ENCODE data around the gene RALGPS1.
"Not testable (repeated sequence)": the region's sequence is repeated elsewhere in the genome, so short reads cannot be mapped to it uniquely, and the experiment has no call there.

The RALGPS1 gene

DNA sequence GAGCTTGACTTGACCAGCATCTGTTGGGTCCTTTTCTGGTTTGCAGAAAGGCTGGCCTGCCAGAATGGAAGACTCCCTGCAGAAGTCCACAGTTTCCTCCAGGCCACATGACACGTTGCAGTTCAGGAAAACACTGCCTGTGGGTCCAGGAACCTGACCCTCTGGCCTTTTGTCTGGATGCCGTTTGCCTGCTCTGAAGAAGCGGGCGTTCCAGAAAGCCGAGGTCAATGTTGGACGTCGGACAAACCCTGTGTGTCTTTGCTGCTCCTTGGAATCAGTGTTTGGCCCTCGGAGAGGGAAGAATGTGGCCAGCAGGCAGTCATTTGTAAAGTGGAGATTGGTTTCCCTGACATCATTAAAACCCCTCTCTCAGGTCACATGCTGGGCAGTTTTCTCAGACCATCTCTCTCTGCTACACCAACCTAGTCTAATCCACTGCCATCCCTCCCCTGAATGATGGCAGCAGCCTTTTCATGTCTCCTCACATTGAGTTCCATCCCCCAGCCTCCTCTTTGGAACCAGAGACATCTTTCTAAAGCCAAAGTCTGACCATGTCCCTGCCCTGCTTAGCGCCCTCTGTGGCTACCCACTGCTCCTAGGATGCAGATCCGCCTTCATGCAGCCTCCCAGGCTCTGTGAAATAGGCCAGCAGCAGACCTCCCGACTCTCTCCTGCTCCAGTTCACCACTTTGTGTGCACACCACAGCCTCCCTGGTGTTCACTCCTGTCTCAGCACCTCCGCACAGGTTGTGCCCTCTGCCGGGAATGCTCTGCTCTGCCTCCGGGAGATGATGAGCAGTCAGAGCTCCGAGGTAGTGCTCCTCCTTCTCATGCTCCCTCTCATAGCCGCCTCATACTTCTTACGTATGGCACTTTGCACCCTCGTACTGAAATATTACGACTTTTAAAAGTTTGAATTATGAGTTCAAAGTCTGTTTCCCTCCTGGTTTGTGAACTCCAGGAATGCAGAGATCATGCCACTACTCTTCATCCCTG is 75.6 kb downstream of the RALGPS1 start:
- DNase-seq = no peak

DNA sequence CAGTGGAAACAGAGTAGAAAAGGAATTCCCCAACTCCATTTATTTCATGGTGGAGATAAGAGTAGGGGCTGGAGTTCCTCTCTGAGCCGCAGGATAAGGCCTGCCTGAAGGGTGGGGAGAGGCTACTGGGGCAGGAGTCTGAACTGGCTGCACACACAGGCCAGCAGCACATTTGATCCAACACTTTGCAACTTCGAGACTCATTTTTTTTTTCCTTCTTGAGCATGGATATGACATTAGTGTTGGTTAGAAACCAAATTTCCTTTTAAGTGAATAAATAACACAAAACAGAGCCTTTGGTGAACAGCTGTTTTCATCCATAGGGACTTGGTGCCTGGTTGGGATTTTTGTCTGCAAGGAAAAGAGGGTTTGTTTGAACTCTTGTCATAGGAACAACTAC is 76.6 kb downstream of the RALGPS1 start:
- DNase-seq = no peak

DNA sequence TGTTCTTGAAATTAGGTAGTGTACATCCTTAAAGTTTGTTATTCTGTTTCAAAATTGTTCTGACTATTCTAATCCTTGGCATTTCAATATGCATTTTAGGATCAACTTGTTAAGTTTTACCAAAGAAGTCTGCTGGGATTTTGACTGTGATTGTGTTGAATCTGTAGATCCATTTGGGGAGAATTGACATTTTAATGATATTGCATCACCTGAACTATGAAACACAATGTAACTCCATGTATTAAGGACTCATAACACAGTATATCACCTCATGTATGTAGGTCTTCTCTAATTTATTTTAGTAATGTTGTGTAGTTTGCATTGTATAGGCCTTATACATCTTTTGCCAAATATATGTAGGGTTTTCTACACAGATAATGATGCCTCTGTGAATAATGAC is 77.8 kb downstream of the RALGPS1 start:
- DNase-seq = no peak

DNA sequence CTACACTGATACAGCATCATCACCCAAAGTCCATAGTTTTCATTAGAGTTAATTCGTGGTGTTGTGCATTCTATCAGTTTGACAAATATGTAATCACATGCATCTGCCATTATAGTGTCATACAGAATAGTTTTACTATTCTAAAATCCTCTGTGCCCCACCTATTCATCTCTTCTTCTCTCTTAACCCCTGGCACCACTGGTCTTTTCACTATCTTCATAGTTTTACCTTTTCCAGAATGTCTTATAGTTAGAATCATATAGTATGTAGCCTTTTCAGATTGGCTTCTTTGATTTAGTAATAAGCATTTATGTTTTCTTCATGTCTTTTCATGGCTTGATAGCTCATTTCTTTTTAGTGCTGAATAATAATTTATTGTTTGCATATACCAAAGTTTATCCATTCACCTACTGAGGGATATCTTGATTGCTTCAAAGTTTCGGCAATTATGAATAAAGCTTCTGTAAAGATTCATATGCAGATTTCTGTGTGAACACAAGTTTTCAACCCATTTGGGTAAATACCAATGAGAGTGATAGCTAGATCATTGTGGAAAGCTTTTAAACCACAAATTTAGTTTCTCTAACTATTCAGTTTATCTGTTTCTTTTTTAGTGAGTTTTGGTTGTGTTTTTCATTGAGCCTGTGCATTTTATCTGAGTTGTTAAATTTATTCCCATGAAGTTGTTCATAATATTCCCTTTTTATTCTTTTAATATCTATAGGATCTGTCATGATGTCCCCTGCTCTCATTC is 84.9 kb downstream of the RALGPS1 start:
- DNase-seq = no peak

DNA sequence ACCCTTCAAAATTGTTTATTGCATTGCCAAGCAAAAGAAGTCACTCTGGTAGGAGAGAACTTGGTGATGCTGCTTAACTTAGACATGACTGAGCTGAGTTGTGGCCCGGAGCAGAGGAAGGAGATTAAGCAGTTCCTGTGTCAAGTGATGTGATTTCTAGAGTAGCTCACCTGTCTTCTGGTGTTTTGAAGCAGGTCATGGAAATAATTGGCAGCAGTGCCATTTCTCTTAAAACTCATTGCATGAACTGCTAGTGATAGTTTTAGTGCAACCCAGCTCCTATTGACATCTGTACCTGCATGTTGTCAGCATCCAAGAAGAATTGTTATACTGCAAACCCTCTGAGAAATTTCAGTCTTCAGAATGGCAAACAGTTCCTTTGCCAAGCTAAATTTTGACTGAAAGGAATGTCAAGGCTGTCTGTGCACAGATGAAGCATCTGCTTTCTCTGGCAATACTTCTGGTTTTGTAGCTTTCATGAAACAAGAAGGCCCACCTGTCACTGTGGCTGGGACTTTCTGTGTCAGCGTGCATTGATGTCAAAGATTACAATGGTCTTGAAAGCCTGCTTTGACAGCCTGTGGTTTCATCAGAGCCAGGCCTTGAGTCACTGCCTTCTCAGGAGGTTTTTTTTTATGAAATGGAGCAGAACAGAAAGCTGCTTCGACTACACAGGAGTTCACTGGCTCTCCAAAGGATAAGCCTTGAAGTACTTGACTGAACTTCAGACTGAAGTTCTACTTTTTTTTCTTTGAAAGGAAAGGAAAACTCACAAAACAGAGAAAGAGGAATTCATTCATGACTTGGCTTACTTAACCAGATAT is 90.6 kb downstream of the RALGPS1 start:
- DNase-seq = peak; percentile 77 to 79

DNA sequence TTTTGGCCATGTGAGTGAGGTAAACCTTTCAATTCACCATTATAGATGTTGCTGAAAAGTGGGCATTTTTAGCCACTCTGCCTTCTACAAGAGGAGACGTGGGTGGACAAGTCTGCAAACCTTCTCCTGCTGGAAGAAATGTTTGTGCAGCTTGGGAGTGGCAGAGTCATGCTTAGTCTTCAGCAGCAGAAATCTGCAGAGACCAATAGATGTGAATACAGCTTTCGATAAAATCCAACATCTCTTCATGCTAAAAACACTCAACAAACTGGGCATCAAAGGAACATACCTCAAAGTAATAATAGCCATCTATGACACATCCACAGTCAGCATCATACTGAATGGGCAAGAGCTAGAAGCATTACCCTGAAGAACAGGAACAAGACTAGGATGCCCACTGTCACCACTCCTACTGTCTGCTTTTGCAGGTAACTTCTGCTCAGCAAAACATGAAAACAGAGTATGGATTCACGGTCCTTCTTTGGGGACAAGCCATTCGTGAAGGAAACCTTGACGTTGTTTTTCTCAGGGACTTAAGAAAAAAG is 91.3 kb downstream of the RALGPS1 start:
- DNase-seq = no peak

DNA sequence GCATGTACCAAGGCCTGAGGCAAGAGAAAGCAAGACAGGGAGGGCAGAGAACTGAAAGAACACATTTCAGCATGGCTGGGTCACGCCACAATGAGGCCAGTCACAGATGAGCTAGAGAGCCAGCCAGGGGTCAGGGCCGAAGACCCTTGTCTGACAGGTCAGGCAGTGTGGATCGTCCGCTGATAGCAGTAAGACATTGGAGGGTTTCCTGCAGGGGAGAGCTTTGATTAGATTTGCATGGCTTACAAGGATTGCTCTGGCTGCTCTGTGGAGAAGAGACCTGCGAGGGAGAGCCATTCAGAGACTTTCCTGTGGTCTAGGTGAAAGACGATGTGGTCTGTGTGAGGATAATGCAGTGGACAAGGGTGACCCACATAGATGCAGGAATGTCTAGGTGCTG is 93.1 kb downstream of the RALGPS1 start:
- DNase-seq = no peak

DNA sequence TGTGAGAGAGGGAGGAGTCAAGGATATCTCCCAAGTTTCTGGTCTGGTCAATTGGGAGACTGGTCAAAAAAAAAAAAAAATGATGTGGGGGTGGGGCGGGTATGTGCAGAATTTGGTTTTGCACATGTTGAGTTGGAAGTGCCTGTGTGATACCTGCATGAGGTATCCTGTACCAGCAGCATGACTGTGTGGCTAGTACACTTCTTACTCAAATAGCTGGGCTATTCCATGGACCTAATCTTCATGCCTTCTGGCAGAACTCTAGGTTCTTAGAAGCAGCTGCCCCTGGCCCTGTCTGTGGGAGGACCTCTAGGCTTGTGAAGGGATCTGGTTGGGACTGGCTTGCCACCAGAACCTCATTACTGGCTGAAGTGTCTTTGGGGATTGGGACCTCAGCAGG is 93.5 kb downstream of the RALGPS1 start:
- no peak for DNase-seq

DNA sequence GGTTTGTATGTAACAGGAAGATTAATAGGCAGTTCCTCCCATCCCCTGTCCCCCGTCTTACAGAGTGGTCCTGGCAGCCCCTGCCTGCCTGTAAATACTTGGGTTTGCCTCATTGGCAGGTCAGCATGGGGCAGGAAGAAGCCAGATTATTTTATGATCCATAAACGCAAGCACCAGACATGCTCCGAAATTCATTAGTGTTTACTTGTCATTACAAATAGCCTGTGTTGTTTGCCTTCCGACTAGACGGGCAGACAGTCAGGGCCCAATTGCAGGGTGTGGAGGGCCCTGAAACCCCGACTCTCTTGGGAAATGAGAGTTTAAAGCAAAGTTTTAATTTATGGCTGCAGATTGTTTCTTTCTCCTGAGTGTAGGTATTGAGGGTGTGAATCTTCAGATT is 97.2 kb downstream of the RALGPS1 start:
- DNase-seq = no peak

DNA sequence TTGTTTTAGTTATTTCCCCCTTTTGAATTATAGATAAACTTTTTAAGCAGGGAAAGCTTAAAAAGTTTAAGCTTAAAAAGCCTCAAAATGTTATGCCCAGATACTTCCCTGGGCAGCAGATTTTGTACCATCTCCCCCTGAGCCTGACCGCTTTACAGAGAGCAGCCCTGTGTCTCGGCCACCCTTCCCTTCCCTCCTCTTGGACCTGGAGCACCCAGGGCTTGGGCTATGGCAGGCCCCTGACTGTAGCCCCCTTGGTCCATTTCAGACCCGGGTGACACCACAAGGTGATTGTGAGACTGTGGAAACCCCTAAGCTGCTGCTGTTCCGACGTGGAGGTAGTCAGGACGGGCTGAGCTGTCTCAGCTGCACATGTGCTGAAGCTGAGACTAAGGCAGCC is 97.7 kb downstream of the RALGPS1 start:
- no peak for DNase-seq

DNA sequence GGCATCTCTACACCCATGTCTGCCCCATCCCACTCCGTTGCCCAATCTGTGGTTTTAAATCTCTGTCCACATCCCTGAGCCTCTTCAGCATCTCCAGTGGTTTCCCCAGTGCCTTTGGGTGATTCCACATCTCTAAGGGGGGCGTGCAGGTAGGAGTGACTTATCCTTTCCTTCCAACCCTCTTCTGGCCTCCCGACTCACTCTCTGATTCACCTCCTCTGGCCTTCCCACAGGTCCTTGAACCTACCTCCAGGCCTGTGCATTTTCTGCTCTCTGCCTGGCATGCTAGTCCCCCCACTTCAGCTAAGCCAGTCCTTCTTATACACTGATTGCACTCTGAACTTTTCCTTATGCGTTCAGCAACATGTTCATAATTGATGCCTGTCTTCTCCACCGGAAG is 99.0 kb downstream of the RALGPS1 start:
- no peak for DNase-seq

DNA sequence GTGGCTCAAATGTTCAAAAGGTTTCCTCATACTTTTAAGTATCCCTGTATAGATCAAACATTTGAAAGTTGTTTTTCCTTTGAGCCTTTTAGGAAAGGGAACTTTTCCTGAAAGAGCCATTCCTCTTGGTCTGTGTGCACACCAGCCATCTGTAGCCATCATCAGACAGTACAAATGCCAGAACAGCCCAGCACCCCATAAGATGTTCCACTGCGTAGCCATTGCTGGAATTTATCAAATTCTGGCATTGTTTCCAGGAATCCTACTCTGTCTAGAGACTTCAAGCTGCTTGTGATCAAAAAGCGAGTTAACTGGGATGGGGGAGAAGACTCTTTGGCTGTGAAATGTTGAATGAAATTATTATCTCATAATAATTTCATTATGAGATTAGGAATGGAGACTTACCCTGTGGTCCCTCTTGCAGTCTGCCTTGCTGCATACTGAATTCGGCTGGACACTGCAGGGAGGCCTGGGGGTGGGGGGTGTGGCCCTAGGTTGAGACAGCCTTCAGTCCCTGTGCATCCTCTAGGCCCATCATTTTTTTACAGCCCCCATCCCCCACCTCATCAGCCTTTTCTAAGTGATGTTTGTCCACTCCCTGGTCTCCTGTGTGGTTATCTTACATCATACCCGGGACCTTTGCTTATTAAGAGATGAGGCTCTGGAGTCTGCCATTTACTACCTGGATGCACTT is 99.8 kb downstream of the RALGPS1 start:
- no peak for DNase-seq

DNA sequence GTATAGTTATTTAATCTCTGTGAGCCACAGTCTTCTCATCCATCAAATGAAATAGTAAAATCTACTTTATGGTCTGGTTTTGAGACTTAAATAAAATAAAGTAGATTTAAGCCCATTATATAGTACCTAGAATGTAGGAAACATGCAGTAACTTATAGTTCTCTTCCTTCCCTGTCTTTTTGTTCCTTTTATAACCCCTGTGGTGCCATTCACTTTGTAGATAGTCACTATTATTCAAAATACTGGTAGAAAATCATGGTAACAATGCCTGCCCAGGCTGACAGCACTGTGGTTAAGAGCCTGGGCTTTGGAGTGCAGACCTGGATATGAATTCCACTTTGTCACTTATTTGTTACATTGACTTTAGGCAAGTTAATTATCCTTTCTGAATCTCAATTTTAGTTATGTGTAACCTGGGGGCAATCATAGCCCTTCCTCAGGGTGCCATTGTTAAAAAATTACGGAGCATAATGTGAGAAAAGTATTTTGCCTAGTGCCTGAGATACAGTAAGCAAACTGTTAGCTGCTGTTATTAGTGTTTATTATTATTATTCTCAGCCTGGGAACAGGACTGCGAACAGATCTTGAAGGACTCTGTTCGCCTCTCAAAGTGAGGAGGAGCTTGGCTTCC is 100.4 kb downstream of the RALGPS1 start:
- no peak for DNase-seq

DNA sequence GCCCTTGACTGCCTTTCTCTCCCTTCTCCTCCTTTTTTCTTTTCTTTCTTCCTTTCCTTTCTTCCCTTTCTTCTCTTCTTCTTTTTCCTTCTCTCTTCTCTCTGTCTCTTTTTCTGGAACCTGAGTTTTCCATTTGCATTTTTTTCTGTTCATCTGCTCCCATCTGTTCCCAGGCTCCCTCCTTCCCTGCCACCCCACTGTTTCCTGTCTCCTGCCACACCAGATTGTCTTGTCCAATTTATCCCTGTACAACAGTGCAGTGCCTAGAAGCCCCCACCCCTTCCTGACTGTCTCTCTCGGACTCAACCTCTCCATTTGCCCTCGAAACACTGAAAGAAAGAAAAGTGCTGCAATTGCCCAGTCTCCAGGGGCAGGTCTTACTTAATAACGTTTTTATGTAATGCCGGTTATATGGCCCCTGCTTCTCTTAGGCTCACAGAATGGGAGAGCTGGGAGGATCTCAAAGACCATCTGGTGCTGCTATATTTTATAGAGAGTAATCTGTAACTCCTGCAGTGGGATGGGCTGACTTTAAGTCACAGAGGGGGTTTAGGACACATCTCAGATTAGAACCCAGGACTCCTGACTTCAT is 101.4 kb downstream of the RALGPS1 start:
- no peak for DNase-seq

DNA sequence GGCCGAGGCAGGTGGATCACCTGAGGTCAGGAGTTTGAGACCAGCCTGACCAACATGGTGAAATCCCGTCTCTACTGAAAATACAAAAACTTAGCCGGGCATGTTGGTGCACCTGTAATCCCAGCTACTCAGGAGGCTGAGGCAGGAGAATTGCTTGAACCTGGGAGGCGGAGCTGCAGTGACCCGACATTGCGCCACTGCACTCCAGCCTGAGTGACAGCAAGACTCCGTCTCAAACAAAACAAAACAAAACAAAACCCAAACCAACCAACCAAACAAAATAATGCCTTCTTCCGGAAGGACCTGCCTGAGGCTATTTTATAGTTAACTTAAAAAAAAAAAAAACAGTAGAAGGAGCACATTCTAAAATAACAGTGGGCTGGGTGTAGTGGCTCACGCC is 103.4 kb downstream of the RALGPS1 start:
- not testable (repeated sequence) for DNase-seq

DNA sequence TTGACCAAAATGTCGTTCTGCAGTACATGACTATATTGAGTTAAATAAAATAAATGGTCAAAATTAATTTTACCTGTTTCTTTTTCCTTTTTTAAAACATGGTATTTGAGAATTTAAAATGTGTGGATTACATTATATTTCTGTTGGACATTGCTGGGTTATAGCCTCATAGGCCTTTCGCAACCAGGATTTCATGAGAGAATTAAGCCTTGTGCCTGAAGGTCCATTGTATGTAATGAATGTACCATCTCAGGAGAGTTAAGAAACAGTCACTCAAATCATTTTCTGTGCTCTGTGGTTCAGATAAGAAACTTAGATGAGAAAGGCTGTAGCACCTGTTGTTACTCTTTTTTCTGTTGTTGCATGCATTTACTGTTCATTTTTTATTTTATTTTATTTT is 104.4 kb downstream of the RALGPS1 start:
- no peak for DNase-seq

DNA sequence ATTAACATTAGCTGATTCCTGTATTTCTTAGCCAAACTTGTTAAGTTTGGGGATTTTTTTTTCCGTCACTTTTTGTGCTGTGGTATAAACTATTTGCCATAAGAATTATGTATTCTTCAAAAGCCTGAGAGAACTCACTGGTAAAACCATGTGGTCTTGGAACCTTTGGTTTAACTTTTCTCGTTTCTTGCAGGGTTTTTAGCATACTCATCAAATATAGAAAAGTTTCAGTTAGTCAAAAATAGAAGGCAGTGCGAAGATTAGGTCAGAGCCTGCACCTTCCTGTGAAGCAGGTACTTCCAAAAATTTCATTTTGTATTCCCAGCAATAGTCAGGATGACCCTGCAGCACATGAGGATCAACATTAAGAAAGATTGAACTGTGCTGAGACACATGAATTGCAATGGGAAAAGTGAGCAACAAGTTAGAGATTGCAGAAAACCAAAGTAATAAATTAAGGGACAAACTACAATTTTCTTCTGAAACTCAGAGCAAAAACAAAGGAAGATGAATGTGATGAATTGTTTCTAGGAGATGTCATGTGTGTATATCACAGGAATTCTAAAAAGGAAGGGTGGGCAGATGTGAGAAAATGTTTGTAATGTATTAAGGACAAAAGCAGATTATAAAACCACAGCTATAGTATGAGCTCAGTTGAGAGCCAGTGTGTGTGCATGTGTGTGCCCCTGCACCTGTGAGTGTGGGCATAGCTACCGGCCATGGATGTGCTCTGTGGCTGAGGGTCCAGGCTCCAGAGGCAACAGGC is 105.6 kb downstream of the RALGPS1 start:
- no peak for DNase-seq

DNA sequence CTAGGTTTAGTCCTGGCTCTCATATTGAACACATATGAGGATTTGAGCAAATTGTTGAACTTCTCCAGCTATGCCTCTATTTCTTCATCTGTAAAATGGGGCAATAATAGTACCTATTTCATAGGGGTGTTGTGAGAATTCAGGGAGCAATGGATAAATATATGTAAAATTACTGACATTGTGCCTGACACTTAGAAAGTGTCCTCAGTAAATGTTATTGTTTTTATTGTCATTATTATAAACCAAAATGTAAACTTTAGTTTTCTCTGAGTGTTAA is 106.2 kb downstream of the RALGPS1 start:
- no peak for DNase-seq

DNA sequence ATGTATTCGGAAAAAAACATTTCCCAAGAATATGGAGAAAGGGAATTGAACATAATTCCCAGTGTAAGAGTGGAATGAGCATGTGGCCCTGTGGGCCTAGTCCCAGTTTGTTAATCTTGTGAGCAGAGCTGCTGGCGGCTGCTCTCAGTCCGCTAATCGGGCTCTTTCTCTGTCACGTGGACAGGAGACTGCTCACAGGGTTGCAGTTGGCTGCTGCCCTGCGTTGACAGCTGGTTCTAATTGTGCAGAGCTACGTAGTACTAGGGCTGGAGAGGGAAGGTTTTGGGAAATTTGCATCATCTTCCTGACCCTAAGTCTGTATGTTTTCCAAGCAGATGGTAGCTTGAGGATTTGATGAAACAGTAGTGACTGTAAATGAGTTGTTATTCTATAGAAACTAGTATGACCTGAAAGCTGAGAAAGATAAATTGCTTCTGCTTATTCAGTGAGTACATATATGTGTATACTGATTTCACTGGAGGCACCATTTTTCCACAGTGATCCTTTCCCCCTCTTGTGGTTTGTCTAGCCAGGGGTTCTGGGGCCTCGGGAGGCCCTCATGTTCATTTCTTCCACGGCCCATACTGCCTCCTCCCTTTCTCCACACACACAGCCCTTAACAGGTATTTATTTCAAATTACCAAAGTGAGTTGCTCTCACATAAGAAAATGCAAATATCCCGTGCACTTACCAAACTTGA is 107.2 kb downstream of the RALGPS1 start:
- no peak for DNase-seq
